Right cardiac atrium (tissue), 5 donors: ENCODE results near the gene PHIP. TPM values are rescaled to one million over a fixed set of nuclear protein-coding genes. Genes with fewer than 3 reads are reported as not detected.
"Not testable (repeated sequence)": the region's sequence is repeated elsewhere in the genome, so short reads cannot be mapped to it uniquely, and the experiment has no call there.

ENCODE experiments used
- ATAC-seq, 2 donors: fragments of 200-7000 bp; cut with Tn5 transposase; one replicate each; pipeline versions ENCODE4 v1.8.0 to v1.9.1; 2020; ENCODE audit warnings: moderate library complexity in 2 of 2, mild to moderate bottlenecking in 1 of 2
- DNase-seq, 3 donors: peaks; one replicate each; pipeline ENCODE4 v3.0.0-alpha.2; 2020
- H3K27ac ChIP-seq: one replicate; pipeline ENCODE4 v1.5.1; 2013; ENCODE audit warnings: mild to moderate bottlenecking, low read length, control low read depth, moderate library complexity
- H3K27me3 ChIP-seq: one replicate; pipeline ENCODE4 v1.6.1; 2013; ENCODE audit not compliant: control insufficient read depth, insufficient read depth
- H3K4me1 ChIP-seq: one replicate; pipeline ENCODE4 v1.6.1; 2013; ENCODE audit warnings: low read length; ENCODE audit not compliant: control insufficient read depth, insufficient read depth
- H3K4me3 ChIP-seq: one replicate; pipeline ENCODE4 v1.5.1; 2013; ENCODE audit warnings: low read length, control low read depth
- H3K9me3 ChIP-seq: one replicate; pipeline ENCODE4 v1.6.1; 2013; ENCODE audit warnings: low read length; ENCODE audit not compliant: control insufficient read depth
- WGBS: extraction: QIAGEN DNeasy Blood & Tissue Kit; methylation state at CpG from one replicate; pipeline ENCODE4 v1.1.7; 2013; 5-methylcytosine and 5-hydroxymethylcytosine counted together
- intact Hi-C, 4 donors: fragments of 100-400 bp; cut with DNase I; formaldehyde crosslinking; loops; one replicate each; pipeline versions ENCODE4 v1.11.0 to v1.14.0; 2022 to 2023
- long read RNA-seq, 4 donors: library from polyadenylated mRNA; unstranded; transcript quantifications; one replicate each; pipeline ENCODE4 v2.0.0, GENCODE V29; 2020 to 2021
- polyA plus RNA-seq: library from polyadenylated mRNA; stranded (reverse); fragments of 200-250 nt; gene quantifications from one replicate; pipeline ENCODE4 v1.2.3, GENCODE V29; 2013
- total RNA-seq, 4 donors: library from RNA; stranded (reverse); fragmentation: NEBNext Ultra II Directional; extraction: Animal tissue kit (Norgen Biotek cat#: 25700); gene quantifications; one replicate each; pipeline ENCODE4 v1.2.1, GENCODE V29; 2021
- donor health status: healthy with polysubstance abuse.
- donor health status: DM: no; HTN: yes; CAD: no.
- donor health status: DM: no; HTN: no; CAD: no.
- donor health status: DM: no; HTN: yes; CAD: no; lungs with severe emphysema.
- donor health status: DM: yes; HTN: yes; CAD: no.

PHIP gene
- 10 to 100 TPM; 17.7 to 19.6 (median 19.2) TPM for total RNA-seq
- 6.8 TPM for polyA plus RNA-seq
- long read RNA-seq, donor 1, partial matches to known transcripts: 50 of 68 reads
- long read RNA-seq, donor 1, other reads (novel, unspliced or antisense): 18 of 68 reads
- long read RNA-seq, donor 2, full-length matches to known transcripts: 2 of 12 reads
- long read RNA-seq, donor 2, partial matches to known transcripts: 7 of 12 reads
- long read RNA-seq, donor 2, other reads (novel, unspliced or antisense): 3 of 12 reads
- long read RNA-seq, donor 3, partial matches to known transcripts: 141 of 157 reads
- long read RNA-seq, donor 3, other reads (novel, unspliced or antisense): 16 of 157 reads
- long read RNA-seq, donor 4, full-length matches to known transcripts: 1 of 8 reads
- long read RNA-seq, donor 4, partial matches to known transcripts: 6 of 8 reads
- long read RNA-seq, donor 4, other reads (novel, unspliced or antisense): 1 of 8 reads

GRCh38 chr6:79078075-79078969, at the start of gene PHIP:
Gene PHIP (minus strand): TSS chr6:79078254. CDS start chr6:79078068, 186 bp downstream.
- intact Hi-C loops: loop anchor here in 2 of 4 donors (5.0 kb wide), 1 partner anchor 154 kb away; the partner anchor contains the start of gene HMGN3 (in 2 of the 2)
- ATAC-seq: peak; percentile 95 to 96
- no peaks in the 10 kb centered on the region for H3K27me3 ChIP-seq
- WGBS: under 1% methylated on average over 73 of the region's 73 CpGs
- peak within 1 kb of the TSS; percentile 97 for H3K27ac ChIP-seq
- peak; percentile 95 to 98 (median 98) for DNase-seq
- H3K4me3 ChIP-seq: peak within 1 kb of the TSS; percentile 99
- no peaks in the 10 kb centered on the region for H3K9me3 ChIP-seq
- no peaks in the 10 kb centered on the region for H3K4me1 ChIP-seq

GRCh38 chr6:79127660-79128059, 49.6 kb upstream of the PHIP start:
- Histone ChIP-seq H3K27me3 (no peaks in the 10 kb centered on the region), H3K9me3 (no peaks in the 10 kb centered on the region), H3K4me3 (no peak overlapping the region), H3K27ac (no peak overlapping the region), H3K4me1 (no peaks in the 10 kb centered on the region)
- ATAC-seq (peak in 1 of 2 donors; percentile 24), DNase-seq (peak in 1 of 3 donors; percentile 22)
- intact Hi-C loops: no loop called here

- H3K27me3 ChIP-seq: no peaks in the 10 kb centered on the region
- no peaks in the 10 kb centered on the region for H3K9me3 ChIP-seq
- no peak for DNase-seq
- no peak overlapping the region for H3K27ac ChIP-seq
- ATAC-seq: no peak
- intact Hi-C loops: no loop called here
- H3K4me1 ChIP-seq: no peaks in the 10 kb centered on the region
- WGBS: 93% methylated on average over 1 of the region's 1 CpG
- no peak overlapping the region for H3K4me3 ChIP-seq
Measured at GRCh38 chr6:79119217-79119616, 41.2 kb upstream of the PHIP start.

- Histone ChIP-seq H3K4me1 (no peaks in the 10 kb centered on the region), H3K9me3 (no peaks in the 10 kb centered on the region), H3K27me3 (no peaks in the 10 kb centered on the region), H3K4me3 (no peak overlapping the region), H3K27ac (no peak overlapping the region)
- ATAC-seq (no peak), DNase-seq (no peak)
- intact Hi-C loops: no loop called here
- 88% methylated on average over 2 of the region's 2 CpGs for WGBS
Measured at GRCh38 chr6:79117752-79118151, 39.7 kb upstream of the PHIP start.

GRCh38 chr6:79115553-79116182, 37.6 kb upstream of the PHIP start:
- Histone ChIP-seq H3K4me1 (no peaks in the 10 kb centered on the region), H3K27ac (no peak overlapping the region), H3K27me3 (no peaks in the 10 kb centered on the region), H3K9me3 (no peaks in the 10 kb centered on the region), H3K4me3 (no peak overlapping the region)
- DNase-seq (no peak), ATAC-seq (no peak)
- 57% methylated on average over 2 of the region's 2 CpGs for WGBS
- intact Hi-C loops: no loop called here

- H3K9me3 ChIP-seq: no peaks in the 10 kb centered on the region
- no peak overlapping the region for H3K4me3 ChIP-seq
- no peaks in the 10 kb centered on the region for H3K27me3 ChIP-seq
- intact Hi-C loops: no loop called here
- DNase-seq: no peak
- no peaks in the 10 kb centered on the region for H3K4me1 ChIP-seq
- no peak for ATAC-seq
- H3K27ac ChIP-seq: no peak overlapping the region
Measured at GRCh38 chr6:79111549-79111948, 33.5 kb upstream of the PHIP start.

GRCh38 chr6:79101164-79101563, 23.1 kb upstream of the PHIP start:
- no peak for ATAC-seq
- Histone ChIP-seq H3K9me3 (no peaks in the 10 kb centered on the region), H3K4me3 (no peak overlapping the region), H3K27ac (no peak overlapping the region), H3K4me1 (no peaks in the 10 kb centered on the region), H3K27me3 (no peaks in the 10 kb centered on the region)
- intact Hi-C loops: no loop called here
- WGBS: 97% methylated on average over 2 of the region's 2 CpGs
- no peak for DNase-seq

- Histone ChIP-seq H3K4me1 (no peaks in the 10 kb centered on the region), H3K27me3 (no peaks in the 10 kb centered on the region), H3K4me3 (no peak overlapping the region), H3K9me3 (no peaks in the 10 kb centered on the region), H3K27ac (no peak overlapping the region)
- intact Hi-C loops: no loop called here
- ATAC-seq (no peak), DNase-seq (no peak)
- WGBS: 95% methylated on average over 2 of the region's 2 CpGs
Measured at GRCh38 chr6:79100304-79100703, 22.2 kb upstream of the PHIP start.

- no peaks in the 10 kb centered on the region for H3K27me3 ChIP-seq
- no peaks in the 10 kb centered on the region for H3K9me3 ChIP-seq
- ATAC-seq (no peak), DNase-seq (no peak)
- no peak overlapping the region for H3K27ac ChIP-seq
- no peaks in the 10 kb centered on the region for H3K4me1 ChIP-seq
- no peak overlapping the region for H3K4me3 ChIP-seq
- intact Hi-C loops: no loop called here
Measured at GRCh38 chr6:79094938-79095337, 16.9 kb upstream of the PHIP start.

- H3K4me3 ChIP-seq, intact Hi-C loops, H3K9me3 ChIP-seq, H3K27ac ChIP-seq, H3K27me3 ChIP-seq, H3K4me1 ChIP-seq, DNase-seq, ATAC-seq: not testable (repeated sequence)
- WGBS: 68% methylated on average over 5 of the region's 5 CpGs
Measured at GRCh38 chr6:79091801-79092200, 13.7 kb upstream of the PHIP start.
